Right lobe of liver (tissue), 6 donors: ENCODE results near the gene ALOX5. TPM values are rescaled to one million over a fixed set of nuclear protein-coding genes. Genes with fewer than 3 reads are reported as not detected.
A peak's percentile ranks its signal among the peaks of the same experiment; 100 is the strongest.

Experiments used
- ATAC-seq, 4 donors: fragments of 200-7000 bp; cut with Tn5 transposase; one replicate each; pipeline ENCODE4 v1.9.1; 2020; ENCODE audit warnings: mild to moderate bottlenecking in 4 of 4, moderate library complexity in 4 of 4
- DNase-seq, 3 donors: peaks; one replicate each; pipeline ENCODE4 v3.0.0-alpha.2; 2020
- H3K27ac ChIP-seq, 3 donors: fragments of 200-600 bp; one replicate each; pipeline ENCODE4 v1.8.0; 2022
- H3K27me3 ChIP-seq, 2 donors: fragments of 200-600 bp; one replicate each; pipeline ENCODE4 v1.8.0; 2022
- H3K36me3 ChIP-seq, 4 donors: fragments of 200-600 bp; sonication (generic) in 1 of 4; one replicate each; pipeline versions ENCODE4 v1.5.1 to v1.8.0; 2017 to 2022; ENCODE audit warnings: control low read depth in 1 of 4
- H3K4me1 ChIP-seq, 4 donors: fragments of 200-600 bp; sonication (generic) in 1 of 4; one replicate each; pipeline versions ENCODE4 v1.5.1 to v1.8.0; 2017 to 2022; ENCODE audit warnings: control low read depth in 1 of 4
- H3K4me3 ChIP-seq, 3 donors: fragments of 200-600 bp; one replicate each; pipeline ENCODE4 v1.8.0; 2022
- H3K9me3 ChIP-seq, 4 donors: fragments of 200-600 bp; sonication (generic) in 1 of 4; one replicate each; pipeline versions ENCODE4 v1.5.1 to v1.8.0; 2017 to 2022; ENCODE audit warnings: control low read depth in 1 of 4
- CTCF ChIP-seq, 4 donors: fragments of 200-600 bp in 3 of 4; fragments of 450-650 bp in 1 of 4; IDR thresholded peaks; one replicate each; pipeline versions ENCODE4 v1.5.1 to v1.8.0; 2016 to 2022; ENCODE audit warnings: antibody characterized with exemption in 4 of 4, mild to moderate bottlenecking in 2 of 4
- POLR2A ChIP-seq: fragments of 450-650 bp; IDR thresholded peaks from one replicate; pipeline ENCODE4 v1.6.1; 2017; ENCODE audit warnings: antibody characterized with exemption, mild to moderate bottlenecking
- WGBS: methylation state at CpG from one replicate; pipeline ENCODE4 v1.1.6; 2018; ENCODE audit warnings: low coverage, low lambda C conversion rate; ENCODE audit not compliant: insufficient coverage; ENCODE audit errors: missing lambda C conversion rate; 5-methylcytosine and 5-hydroxymethylcytosine counted together
- intact Hi-C, 2 donors: fragments of 100-400 bp; cut with DNase I; formaldehyde crosslinking; loops; one replicate each; pipeline versions ENCODE4 v1.11.2 to v1.14.1; 2022
- total RNA-seq, 6 experiments: library from RNA; depleted of rRNA in 2 of 6; stranded (reverse); fragments of >200 nt in 2 of 6; fragmentation: NEBNext Ultra II Directional in 3 of 6; extraction: Animal tissue kit (Norgen Biotek cat#: 25700) in 3 of 6; gene quantifications; one replicate each; pipeline versions ENCODE4 v1.1.0 to v1.2.4, GENCODE V29; 2016 to 2023
- donor health status: DM: no; HTN: yes; CAD: no.
- donor health status: DM: no; HTN: no; CAD: no.
- donor health status: DM: no; HTN: no; CAD: no.
- donor health status: DM: no; HTN: yes; CAD: no.
- donor health status: DM: no; HTN: yes; CAD: no.

ALOX5 gene
- total RNA-seq, 6 experiments from 2014 or later, result 3.1 to 10.9 (median 6.6) TPM

- Histone ChIP-seq H3K9me3 (no peaks in the 10 kb centered on the region), H3K36me3 (no peaks in the 10 kb centered on the region), H3K4me3 (no peak overlapping the region), H3K27me3 (no peaks in the 10 kb centered on the region), H3K4me1 (peaks cover 0 to 66% (median 24%) of the 10 kb centered on the region in 4 donors), H3K27ac (peak overlapping the region; percentile 55 to 77 (median 76))
- peak in 1 of 4 donors; percentile 5 for ATAC-seq
- TF ChIP-seq CTCF (IDR thresholded peaks at IDR 0.05) (no peak), POLR2A (no peak)
- 13% methylated on average over 2 of the region's 2 CpGs for WGBS
- intact Hi-C loops, result no loop called here
- no peak for DNase-seq
Observed at GRCh38 chr10:45471059-45471458, 97.0 kb downstream of the ALOX5 start.

GRCh38 chr10:45471531-45472310, 97.7 kb downstream of the ALOX5 start:
- 13% methylated on average over 3 of the region's 8 CpGs for WGBS
- ATAC-seq (peak; percentile 75 to 87 (median 78)), DNase-seq (peak; percentile 51 to 78 (median 65))
- Histone ChIP-seq H3K4me3 (no peak overlapping the region), H3K27me3 (no peaks in the 10 kb centered on the region), H3K36me3 (no peaks in the 10 kb centered on the region), H3K9me3 (no peaks in the 10 kb centered on the region), H3K27ac (peak overlapping the region; percentile 55 to 77 (median 76)), H3K4me1 (peaks cover 0 to 60% (median 22%) of the 10 kb centered on the region in 4 donors)
- TF ChIP-seq POLR2A (peak; percentile 35), CTCF (IDR thresholded peaks at IDR 0.05) (no peak)
- intact Hi-C loops, result no loop called here

- Histone ChIP-seq H3K9me3 (no peaks in the 10 kb centered on the region), H3K27ac (peak overlapping the region in 1 of 3 donors; percentile 21), H3K4me1 (peaks cover 0 to 46% (median 18%) of the 10 kb centered on the region in 4 donors), H3K36me3 (no peaks in the 10 kb centered on the region), H3K4me3 (no peak overlapping the region), H3K27me3 (no peaks in the 10 kb centered on the region)
- intact Hi-C loops, result no loop called here
- WGBS, result 29% methylated on average over 4 of the region's 4 CpGs
- TF ChIP-seq CTCF (IDR thresholded peaks at IDR 0.05) (no peak), POLR2A (no peak)
- ATAC-seq, result peak; percentile 4 to 45 (median 14)
- no peak for DNase-seq
Observed at GRCh38 chr10:45473126-45473525, 99.1 kb downstream of the ALOX5 start.

GRCh38 chr10:45476559-45476958, 102.5 kb downstream of the ALOX5 start:
- TF ChIP-seq CTCF (IDR thresholded peaks at IDR 0.05) (no peak), POLR2A (no peak)
- Histone ChIP-seq H3K27me3 (no peaks in the 10 kb centered on the region), H3K4me3 (no peak overlapping the region), H3K27ac (no peak overlapping the region), H3K36me3 (no peaks in the 10 kb centered on the region), H3K4me1 (peaks cover 0 to 26% (median 10%) of the 10 kb centered on the region in 4 donors), H3K9me3 (no peaks in the 10 kb centered on the region)
- DNase-seq (no peak), ATAC-seq (no peak)
- intact Hi-C loops, result no loop called here
- WGBS, result 57% methylated on average over 1 of the region's 1 CpG
